Midbrain (tissue), 1 donor: ENCODE data around the gene C1QTNF1.
"Not testable (repeated sequence)": the region's sequence is repeated elsewhere in the genome, so short reads cannot be mapped to it uniquely, and the experiment has no call there.

ENCODE experiments used
- DNase-seq: peaks from one replicate; lab custom pipeline; 2025; lab: John Stamatoyannopoulos, UW

Gene C1QTNF1

DNA sequence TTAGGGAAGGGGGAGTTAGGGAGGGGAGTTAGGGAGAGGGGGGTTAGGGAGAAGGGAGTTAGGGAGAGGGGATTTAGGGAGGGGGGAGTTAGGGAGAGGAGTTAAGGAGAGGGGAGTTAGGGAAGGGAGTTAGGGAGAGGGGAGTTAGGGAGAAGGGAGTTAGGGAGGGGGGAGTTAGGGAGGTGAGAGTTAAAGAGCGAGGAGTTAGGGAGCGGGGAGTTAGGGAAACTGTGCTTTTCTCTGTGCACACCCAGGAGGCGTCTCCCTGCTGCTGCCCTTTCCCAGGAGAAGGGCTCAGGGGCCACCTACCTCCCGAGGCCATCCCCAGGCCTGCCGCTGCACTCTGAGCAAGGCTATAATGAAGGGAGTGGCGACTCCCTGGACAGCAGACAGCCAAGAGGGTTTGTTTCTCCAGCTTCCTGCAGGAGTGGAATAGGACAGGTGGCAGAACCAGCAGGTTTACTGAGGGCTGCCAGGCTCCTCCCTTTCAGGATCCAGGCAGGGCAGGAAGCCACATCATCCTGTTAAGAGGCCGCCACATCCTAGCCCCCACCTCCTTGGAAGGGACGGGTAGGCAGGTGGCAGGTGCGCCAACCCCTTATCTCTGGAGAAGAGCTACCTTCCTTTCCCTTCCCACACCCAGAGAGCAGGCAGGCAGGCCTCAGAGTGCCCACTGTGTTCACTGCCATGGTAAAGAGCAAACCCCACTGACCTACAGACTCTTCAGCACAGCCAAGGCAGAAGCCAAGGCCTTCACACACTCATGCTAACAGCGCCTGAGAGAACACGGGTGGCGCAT lies 18.7 kb upstream of the C1QTNF1 start:
- DNase-seq = no peak

DNA sequence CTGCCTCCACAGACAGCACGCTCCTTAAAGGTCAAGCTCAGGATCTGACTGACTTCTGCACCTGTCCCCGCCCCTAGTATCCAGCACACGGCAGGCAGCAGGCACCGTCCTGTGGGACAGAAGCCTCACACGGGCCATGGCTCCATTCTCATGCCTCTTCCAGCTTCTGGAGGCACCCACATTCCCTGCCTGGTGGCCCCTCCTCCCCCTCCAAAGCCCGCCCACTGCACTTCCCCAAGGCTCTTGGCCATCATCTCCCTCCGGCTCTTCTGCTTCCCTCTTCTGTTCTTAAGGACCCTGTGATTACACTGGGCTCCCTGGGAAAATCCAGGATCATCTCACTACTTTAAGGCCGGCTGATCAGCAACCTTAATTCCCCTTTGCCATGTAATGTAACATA lies 17.9 kb upstream of the C1QTNF1 start:
- DNase-seq = no peak

DNA sequence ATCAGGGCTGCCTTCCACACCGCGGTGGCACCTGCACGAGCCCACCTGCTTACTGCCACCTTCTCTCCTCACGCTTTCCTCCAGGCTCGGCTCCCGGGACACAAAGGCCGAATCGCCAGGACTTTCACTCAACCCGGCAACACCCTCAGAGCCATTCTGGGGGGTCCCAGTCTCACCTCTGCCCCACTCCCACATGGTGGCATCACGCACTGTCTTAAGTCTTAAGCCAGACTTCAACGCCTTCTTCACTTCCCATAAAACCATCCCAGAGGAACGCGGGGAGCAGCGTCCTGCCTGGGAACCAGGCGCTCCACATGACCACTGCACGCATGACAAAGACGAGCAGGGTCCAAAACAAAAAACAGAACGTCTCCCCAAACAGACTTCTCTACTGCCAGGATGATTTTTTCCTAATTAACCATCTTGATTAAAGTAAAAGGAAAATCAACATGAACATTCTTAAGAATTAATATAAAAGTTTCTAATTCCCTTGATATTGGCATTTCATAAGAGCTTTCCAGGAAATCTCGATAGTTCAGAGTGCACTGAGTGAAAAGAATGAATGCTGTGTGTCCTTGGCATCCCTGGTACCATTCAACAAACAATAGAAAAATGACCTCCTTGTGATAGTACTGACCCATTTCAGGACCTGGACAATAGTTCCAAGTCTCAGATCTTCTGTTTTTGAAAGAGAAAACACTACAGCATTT lies 17.0 kb upstream of the C1QTNF1 start:
- DNase-seq = no peak

DNA sequence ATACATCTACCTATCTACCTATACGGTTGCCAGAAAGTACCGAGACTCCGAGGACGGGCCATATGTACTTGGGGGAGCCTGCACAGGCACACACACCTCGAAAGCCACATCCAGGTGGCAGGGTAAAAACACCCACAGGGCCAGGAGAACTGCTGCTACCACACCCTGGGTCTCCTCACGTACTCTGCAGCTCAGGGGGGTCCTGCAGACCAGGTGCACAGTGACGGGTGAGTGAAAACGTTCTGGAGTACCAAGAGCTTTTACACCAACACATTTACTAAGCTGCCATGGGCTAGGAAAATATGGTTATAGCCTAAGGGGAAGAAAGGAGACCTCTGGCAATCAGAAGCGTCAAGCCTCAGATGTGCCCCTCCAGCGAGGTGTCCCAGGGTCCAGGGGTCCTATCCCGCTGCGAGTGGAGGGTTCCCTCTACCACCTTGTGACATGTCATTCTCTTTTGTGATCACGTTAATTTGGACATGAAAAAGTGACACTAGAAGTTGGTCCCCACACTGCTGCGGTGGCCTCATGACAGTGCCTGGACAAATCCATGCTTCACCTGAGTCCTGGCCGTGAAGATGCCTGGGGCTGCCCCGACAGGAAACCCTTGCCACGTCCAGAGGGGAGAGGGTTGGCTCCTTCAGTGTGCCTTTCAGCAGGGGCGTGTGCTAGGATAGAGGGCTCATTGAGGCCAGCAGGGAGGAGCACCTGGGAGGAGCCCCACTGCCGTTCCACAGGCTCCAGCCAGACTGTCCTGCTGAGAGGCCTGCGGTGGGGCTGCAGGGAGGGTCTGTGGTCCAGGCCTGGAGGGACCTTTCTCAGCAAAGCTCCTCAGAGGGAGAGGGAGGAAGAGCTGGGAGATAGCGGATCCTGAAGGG lies 16.2 kb upstream of the C1QTNF1 start:
- no peak for DNase-seq

DNA sequence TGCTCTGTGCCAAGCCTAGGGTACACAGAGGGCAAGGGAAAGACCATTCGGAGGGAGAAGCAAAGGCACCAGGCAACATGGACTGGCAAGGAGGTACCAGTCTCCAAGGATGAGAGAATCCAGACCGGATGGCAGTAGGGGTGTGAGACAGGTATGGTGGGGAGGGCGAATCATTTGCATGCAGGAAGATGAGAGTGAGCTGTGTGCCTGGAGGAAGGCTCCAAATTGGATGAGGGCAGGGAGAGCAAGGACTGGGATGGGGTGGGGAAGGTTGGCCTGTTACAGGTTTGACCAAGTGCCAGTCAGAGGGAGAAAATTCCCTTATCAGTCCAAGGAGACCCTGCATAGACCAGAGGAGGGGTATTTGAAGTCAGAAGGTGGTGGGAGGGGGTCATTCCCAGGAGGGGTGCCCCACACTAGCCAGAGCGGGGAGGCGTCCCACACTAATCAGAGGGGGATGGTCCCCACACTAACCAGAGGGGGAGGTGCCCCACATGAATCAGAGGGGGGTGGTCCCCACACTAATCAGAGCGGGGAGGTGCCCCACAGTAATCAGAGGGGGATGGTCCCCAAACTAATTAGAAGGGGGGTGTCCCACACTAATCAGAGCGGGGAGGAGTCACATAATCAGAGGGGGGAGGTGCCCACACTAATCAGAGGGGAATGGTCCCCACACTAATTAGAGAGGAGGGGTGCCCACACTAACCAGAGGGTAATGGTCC lies 15.1 kb upstream of the C1QTNF1 start:
- no peak for DNase-seq

DNA sequence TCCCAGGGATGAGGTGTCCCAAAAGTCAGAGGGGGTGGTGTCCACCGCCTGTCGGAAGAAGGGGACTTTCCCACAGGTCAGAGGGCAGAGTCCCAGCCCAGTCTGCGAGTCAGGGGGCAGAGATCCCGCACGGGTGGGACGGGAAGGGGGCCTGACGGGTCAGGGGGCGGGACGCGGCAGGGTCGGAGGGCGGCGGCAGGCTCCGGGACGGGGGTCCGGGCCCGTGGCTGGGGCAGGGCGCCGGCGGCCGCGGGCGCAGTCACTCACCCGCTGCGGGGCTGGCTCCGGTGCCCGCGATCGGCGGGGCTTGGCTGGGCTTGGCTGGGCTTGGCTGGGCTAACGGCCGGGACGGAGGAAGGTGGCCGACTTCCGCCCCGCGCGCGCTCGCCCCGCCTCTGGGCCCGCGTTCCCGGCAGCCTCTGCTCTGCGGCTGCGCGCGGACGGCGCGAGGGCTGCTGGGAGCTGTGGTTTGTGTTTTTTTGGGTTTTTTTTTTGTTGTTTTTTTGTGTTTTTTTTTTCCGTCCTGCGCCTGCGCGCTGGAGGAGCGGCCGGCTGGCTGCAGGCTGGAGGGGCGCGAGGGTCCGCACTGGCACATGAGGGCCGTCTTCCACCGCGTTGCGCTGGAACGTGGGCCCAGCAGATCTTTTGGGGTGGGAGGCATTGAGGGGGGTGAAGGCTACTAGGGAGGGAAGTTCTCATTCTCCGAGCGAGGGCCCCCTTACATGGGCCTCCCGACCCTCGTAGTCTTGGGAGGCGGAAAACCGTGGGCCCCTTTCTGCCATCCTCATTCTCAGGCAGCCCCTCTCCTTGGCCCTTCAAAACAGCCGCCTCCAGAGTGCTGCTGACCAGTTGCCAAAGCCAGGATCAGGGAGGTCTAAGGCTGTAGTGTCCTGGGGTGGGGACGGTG lies 14.3 kb upstream of the C1QTNF1 start, which contains the start of gene CANT1:
TSS of gene CANT1 (minus strand) at position 368 of the 907 bp plus-strand sequence. CDS start 12,142 bp downstream, outside the sequence.
- peak; percentile 75 for DNase-seq

DNA sequence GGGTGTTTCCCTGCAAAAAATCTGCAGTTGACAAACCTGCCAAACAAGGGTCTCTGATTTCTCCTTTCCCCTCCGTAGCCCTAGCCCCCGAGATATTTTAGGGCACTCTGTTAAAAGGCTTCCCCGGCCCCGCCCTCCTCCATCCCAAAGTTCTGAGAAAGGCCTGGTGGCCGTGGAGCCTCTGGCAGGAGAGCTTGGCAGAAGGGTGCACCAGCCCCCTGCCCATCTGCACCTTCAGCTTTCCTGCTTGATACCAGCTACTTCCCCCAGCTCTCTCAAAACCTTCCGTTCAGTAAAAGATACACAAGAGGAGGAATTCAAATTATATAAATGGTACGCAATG lies 13.7 kb upstream of the C1QTNF1 start:
- no peak for DNase-seq

DNA sequence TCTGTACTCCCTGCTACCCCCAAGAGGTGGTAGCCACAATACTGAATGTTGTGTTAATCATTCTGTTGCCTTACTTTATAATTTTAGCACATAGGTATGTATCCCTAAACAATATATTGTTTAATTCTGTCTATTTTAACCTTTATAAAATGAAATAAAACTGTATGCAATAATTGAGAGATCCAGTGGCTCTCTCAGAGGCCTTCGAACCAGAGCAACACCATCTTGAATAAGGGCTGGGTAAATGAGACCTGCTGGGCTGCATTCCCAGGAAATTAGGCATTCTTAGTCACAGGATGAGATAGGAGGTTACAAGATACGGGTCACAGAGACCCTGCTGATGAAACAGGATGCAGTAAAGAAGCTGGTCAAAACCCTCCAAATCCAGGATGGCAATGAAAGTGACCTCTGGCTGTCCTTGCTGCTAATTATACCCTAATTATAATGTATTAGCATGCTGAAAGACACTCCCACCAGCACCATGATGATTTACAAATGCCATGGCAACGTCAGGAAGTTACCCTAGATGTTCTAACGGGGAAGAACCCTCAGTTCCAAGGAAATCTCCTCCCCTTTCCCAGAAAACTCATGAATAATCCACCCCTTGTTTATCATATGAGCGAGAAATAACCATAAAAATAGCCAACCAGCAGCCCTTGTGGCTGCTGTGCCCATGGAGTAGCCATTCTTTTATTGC lies 12.4 kb upstream of the C1QTNF1 start:
- no peak for DNase-seq

DNA sequence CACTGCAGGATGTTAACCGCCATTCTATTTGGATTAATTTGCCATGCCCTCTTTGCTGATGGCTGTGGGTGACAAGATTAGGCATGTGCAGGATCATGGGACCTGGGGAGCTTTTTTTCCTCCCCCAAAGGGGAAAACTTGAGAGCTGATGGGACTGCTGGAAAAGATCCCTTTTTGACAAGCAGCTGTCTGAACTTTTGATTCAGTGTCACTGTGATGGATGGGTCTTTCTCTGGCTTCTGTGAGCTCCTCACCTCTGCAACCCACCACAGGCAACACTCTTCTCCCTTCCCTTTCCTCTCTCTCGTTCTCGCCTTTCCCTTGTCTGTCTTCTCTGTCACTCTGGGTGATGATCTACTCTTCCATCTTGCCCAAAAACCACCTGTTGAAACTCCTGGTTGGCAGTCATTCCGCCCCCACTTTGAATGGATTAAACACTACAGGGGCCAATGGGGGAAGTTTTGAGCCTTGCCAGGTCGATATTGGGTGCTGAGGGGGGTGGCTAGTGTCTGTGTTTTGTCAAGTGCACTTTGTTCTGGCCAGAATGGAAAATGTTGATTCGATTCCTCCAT lies 11.3 kb upstream of the C1QTNF1 start:
- DNase-seq = no peak

DNA sequence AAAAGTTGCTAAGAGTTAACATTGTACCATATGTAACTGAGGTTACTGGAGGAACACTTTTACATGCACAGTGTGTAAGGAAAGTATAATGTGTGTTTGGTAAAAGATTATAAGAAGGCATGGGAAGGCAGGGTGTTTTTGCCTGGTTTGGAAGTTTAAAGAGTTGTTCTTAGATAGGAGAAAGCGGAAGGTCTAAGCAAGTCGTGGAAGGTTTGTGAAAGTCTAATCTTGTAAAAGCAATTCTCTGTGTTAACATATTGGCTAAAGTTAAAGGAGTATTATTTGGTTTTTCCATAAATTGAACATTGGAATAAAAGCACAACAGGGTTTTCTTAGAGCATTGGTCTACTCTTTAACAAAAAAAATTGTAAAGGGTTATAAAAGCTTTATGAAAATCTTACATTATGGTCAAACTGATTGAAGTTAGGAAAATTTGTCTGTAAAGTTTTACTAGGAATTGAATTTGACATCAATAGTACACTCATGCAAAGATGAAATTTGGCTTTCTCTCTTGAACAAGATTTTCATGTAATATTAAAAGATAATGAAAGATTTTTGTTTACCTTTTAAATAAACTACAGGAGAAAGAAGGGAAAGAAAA lies 9.7 kb upstream of the C1QTNF1 start:
- DNase-seq = no peak

DNA sequence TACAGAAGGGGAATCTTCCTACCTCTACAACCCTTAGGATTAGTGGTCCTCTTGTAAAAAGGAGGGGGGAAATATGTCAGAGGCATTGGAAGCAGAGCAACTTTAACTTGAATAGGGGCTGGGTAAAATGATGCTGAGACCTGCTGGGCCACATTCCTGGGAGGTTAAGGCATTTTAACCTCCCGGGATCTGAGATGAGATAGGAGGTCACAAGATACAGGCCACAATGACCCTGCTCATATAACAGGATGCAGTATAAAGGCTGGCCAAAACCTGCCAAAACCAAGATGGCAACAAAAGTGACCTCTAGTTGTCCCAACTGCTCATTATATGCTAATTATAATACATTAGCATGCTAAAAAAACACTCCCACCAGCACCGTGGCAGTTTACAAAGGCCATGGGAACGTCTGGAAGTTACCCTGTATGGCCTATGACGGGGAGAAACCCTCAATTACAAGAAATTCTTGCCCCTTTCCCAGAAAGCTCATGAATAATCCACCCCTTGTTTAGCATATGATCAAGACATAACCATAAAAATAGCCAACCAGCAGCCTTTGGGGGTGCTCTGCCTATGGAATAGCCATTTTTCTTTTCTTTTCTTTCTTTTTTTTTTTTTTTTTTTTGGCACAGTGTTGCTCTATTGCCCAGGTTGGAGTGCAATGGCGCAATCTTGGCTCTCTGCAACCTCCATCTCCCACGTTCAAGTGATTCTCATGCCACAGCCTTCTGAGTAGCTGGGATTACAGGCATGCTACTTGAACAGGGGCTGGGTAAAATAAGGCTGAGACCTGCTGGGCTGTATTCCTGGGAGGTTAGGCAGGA lies 6.2 kb upstream of the C1QTNF1 start:
- DNase-seq = no peak

DNA sequence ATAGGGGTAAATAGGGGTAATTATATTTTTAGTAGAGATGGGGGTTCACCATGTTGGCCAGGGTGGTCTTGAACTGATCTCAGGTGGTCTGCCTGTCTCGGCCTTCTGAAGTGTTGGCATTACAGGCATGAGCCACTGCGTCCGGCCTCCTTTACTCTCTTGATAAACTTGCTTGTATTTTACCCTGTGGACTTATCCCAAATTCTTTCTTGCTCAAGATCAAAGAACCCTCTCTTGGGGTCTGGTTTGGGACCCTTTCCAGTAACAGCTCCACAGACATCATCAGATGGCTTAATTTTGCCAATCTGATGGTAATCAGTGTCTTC lies 5.6 kb upstream of the C1QTNF1 start:
- no peak for DNase-seq

DNA sequence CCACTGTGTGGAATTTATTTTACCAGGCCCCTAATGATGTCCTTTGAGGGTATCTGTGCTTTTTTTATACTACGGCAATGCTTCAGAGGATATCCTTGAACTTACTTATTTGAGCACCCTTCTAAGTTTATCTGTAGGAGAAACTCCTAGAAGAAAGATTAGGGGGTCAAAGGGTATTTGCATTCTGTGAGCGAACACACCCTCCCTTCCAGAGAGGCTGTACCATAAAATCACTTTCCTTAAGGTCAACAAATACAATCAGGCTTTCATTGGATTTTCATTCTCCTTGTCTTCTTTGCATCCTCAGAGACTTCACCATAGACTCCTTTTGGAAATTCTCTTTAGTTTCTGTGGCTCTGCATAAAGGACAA lies 4.7 kb upstream of the C1QTNF1 start:
- no peak for DNase-seq

DNA sequence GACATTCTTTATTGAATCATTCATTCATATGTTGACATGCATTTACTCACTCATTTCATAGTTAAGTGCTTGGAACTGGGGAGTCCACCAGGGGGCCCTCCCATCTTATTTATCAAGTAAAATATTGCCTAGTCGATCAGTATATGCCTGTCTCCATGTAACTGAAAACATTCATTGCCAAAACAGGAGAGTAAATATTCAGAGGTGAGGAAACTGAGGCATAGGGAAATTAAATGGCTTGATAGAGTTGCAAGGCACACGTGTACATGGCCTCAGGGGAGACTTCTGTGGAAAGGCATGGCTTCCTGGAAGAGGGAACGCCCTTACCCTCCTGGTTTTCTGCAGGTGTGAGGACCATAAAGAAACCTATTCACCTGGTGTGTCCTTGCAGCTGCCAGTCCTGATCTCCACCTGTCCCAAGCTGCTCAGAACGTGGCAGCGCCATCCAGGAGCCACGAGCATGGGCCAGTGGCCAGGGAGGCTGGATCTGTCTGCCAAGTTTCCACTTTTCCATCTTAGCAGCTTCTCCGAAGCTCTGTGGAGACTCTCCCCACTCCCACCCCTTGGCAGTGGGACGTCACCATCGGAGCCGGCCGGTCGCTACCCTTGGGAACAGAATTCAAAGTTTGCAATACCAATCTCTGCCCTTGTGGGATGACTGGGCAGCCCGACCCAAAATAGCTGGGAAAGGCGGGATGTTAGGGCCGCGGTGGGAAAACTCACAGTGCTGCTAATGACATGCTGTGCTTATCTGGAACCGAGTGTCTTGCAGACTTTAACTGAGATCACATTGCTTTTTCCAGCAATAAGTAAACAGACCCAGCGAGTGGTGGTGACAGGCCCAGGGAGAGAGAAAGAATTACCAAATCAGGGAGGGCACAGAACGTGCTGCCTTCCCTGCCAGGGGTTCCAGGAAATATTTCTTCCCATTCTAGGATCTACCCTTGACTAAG lies 4.1 kb upstream of the C1QTNF1 start:
- DNase-seq = peak; percentile 59

DNA sequence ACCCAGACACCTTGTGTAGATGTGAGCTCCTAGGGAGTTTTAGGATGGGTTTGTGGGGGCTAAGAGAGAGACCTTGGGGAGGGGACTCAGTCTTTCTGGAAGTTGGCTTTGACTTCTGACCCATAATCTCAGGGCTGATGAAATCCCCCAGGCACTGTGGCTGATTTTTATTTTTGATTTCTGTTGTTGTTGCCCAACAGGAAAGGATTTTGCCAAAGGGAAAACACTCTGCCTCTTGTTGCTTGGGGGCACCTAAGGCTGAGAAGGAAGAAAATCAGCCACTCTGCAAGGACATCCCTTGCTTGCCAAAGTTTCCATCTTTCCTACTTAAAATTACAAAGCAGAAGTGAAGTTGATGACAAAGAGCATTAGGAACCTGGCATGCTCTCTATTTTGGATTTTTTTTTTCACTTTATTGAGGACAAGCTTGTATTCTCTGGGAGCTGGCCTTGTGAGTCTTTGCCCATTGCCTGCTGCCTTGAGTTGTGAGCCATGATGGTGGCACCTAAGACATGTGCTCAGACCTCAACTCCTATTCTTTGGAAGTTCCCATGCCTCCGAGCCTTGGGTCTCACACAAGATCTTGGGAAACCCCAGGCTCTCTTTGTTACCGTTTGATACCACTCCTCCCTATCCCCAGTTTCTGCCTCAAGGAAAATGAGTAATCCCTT lies 3.2 kb upstream of the C1QTNF1 start:
- DNase-seq = peak; percentile 20

DNA sequence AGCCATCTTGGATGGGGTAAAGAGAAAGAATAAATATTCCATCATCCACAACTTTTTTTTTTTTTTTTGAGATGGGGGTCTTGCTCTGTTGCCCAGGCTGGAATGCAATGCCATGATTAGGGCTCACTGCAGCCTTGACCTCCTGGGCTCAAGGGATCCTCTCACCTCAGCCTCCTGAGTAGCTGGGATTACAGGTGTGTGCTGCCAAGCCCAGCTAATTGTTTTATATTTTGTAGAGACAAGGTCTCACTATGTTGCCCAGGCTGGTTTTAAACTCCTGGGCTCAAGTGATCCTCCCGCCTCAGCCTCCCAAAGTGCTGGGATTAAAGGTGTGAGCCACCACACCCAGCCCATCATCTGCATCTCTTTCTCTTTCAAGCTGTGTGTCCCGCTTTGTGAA lies 2.0 kb upstream of the C1QTNF1 start:
- not testable (repeated sequence) for DNase-seq

DNA sequence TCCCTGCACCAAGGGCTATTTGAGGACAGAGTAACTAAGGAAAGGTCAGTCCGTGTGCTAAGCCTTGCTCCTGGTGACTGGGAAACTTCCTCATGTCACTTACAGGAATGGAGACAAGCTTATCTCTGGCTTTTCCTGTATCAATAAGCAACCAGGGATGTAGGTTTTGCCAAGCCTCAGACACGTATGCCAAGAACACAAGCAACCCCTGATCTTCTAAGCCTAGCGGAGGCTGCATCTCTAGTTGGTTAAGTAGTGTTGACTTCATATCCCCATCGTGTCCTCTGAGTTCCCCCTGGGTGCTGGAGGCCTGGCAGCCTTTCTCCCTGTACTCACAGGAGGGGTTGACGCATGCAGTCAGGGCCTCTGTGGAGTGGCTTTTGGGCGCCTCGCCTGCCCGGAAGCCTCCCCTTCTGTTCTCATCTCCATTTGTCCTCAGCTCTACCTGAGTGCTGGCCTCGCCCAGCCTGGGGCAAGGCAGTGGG lies 1.4 kb upstream of the C1QTNF1 start:
- DNase-seq = no peak
